Activated CD4-positive, CD25-positive, alpha-beta regulatory T cell (primary cell): ENCODE data around the gene DTYMK.

Source experiments
- DNase-seq, 4 experiments: peaks; one replicate each; lab custom pipeline; 2025; lab: John Stamatoyannopoulos, UW

Gene DTYMK

GRCh38 chr2:241649404-241649803, 37.2 kb downstream of the DTYMK start:
- no peak for DNase-seq

- no peak for DNase-seq
Measured at GRCh38 chr2:241648453-241648852, 38.2 kb downstream of the DTYMK start.

GRCh38 chr2:241645915-241646645, 40.5 kb downstream of the DTYMK start:
- DNase-seq = no peak

GRCh38 chr2:241645056-241645914, 41.3 kb downstream of the DTYMK start:
- DNase-seq = no peak

GRCh38 chr2:241641631-241642030, 45.0 kb downstream of the DTYMK start:
- no peak for DNase-seq

GRCh38 chr2:241640165-241640795, 46.3 kb downstream of the DTYMK start:
- no peak for DNase-seq

- no peak for DNase-seq
Measured at GRCh38 chr2:241639385-241639784, 47.2 kb downstream of the DTYMK start.

GRCh38 chr2:241638940-241639339, 47.7 kb downstream of the DTYMK start:
- DNase-seq = no peak

GRCh38 chr2:241637795-241638660, 48.6 kb downstream of the DTYMK start:
- no peak for DNase-seq

GRCh38 chr2:241637018-241637794, 49.4 kb downstream of the DTYMK start, which contains the start of the genes ATG4B and THAP4:
Gene ATG4B, plus strand, starts transcription at chr2:241637693. Its CDS starts 22 bp downstream, at chr2:241637715.
Gene THAP4, minus strand, starts transcription at chr2:241637158. Its CDS starts 141 bp downstream, at chr2:241637017.
- peak; percentile 42 to 62 (median 56) for DNase-seq

- DNase-seq = no peak
Measured at GRCh38 chr2:241636182-241637017, 50.2 kb downstream of the DTYMK start.

- no peak for DNase-seq
Measured at GRCh38 chr2:241635756-241636155, 50.9 kb downstream of the DTYMK start.

GRCh38 chr2:241633561-241633960, 53.1 kb downstream of the DTYMK start:
- DNase-seq = no peak

- DNase-seq = no peak
Measured at GRCh38 chr2:241632478-241633325, 53.9 kb downstream of the DTYMK start.

GRCh38 chr2:241629762-241630435, 56.7 kb downstream of the DTYMK start:
- no peak for DNase-seq

- DNase-seq = no peak
Measured at GRCh38 chr2:241627675-241628074, 58.9 kb downstream of the DTYMK start.
